DMS 273 (cell line): ENCODE measurements around the gene PLA2G12B.
"Not testable (repeated sequence)": the region's sequence is repeated elsewhere in the genome, so short reads cannot be mapped to it uniquely, and the experiment has no call there.

Experiments used
- DNase-seq: peaks from one replicate; lab custom pipeline; 2025; ENCODE audit not compliant: unreplicated experiment; lab: John Stamatoyannopoulos, UW

Gene PLA2G12B

GRCh38 chr10:72943498-72944234 lies 10.9 kb downstream of the PLA2G12B start:
- DNase-seq, result no peak

DNA sequence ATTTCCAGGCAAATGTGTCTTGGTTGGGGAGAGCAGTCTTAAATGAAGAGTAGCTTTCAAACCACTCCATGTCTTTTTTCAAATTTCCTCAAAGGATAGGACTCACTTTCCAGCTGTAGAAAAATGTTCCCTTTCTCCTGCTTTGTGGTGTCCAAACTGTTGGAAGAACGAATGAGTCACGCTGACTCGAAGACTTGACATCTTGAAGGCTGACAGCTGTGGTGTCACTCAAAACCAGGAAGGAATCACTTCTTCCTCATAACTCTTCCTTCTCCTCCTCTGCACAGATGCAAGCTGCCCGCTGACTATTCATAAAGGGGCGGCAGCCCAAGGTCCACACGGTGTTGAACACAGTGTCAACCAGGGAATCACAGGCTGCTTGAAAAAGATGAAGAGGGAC lies 19.2 kb downstream of the PLA2G12B start:
- DNase-seq, result no peak

DNA sequence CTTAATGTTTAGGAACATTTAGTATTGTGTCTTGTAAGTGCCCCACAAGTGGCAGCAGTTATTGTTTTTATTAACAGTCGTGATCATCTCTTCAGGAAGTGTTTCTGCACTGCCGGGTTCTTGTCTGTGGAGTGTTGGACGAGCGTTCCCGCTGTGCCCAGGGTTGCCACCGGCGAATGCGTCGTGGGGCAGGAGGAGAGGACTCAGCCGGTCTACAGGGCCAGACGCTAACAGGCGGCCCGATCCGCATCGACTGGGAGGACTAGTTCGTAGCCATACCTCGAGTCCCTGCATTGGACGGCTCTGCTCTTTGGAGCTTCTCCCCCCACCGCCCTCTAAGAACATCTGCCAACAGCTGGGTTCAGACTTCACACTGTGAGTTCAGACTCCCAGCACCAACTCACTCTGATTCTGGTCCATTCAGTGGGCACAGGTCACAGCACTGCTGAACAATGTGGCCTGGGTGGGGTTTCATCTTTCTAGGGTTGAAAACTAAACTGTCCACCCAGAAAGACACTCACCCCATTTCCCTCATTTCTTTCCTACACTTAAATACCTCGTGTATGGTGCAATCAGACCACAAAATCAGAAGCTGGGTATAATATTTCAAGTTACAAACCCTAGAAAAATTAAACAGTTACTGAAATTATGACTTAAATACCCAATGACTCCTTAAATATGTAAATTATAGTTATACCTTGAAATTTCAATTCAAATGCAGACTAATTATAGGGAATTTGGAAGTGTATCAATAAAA lies 22.2 kb downstream of the PLA2G12B start:
- no peak for DNase-seq

- no peak for DNase-seq
These were observed 24.3 kb downstream of the PLA2G12B start for GRCh38 chr10:72930276-72930675.

GRCh38 chr10:72928798-72929197 lies 25.8 kb downstream of the PLA2G12B start:
- DNase-seq, result no peak

DNA sequence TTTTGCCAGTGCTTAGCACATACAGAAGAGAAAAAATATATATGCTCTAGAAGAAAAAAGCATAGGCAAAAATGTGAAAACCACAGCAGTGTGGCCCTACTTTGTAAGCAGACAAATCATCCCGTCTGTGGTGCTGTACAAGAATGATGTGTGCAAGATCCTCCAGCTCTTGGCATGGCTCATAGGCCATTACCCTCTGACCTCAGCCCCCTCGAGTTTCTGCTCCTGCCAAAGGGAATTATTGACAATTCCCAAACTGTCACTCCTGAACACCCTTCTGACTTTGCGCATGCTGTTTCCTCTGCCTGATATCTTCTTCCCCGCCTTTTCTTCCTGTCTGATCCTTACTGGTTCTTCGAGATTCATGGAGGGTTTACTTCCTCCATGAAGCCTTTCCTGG lies 27.1 kb downstream of the PLA2G12B start:
- no peak for DNase-seq

DNA sequence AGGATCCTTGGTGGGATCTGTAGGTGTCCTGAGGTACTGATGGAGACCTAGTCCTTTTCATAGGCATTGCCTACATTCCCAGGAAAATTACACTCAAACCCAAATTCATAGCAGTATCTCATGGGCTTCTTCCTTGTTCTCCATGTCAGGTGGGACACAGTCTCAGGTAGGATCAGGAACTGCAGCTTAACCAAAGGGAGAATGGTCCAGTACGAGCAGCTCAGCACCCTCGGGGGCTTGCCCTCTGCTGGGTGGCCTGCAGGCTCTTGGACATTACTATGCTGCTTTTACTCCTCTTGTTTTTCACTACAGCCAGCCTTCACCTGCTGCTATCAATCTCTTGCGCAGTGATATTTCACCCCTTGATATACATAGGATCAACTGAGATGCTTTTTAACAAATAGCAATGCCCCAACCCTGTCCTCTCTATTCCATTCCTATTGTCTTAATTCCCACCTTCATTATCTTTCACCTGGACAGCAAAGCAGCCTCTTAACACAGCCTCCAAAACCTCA lies 28.6 kb downstream of the PLA2G12B start:
- DNase-seq, result no peak

DNA sequence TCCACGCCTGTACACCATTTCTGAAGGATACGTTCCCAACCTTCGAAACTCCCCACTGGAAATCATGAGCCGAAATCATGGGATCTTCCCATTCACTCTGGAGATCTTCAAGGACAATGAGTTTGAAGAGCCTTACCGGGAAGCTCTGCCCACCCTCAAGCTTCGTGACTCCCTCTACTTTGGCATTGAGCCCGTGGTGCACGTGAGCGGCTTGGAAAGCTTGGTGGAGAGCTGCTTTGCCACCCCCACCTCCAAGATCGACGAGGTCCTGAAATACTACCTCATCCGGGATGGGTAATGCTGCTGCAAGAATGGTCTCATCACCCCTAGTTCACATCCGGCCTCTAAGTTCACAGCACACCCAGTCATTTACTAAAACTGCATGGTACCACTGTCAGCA lies 30.3 kb downstream of the PLA2G12B start:
- DNase-seq, result no peak

- not testable (repeated sequence) for DNase-seq
These were observed 33.4 kb downstream of the PLA2G12B start for GRCh38 chr10:72921147-72921683.

DNA sequence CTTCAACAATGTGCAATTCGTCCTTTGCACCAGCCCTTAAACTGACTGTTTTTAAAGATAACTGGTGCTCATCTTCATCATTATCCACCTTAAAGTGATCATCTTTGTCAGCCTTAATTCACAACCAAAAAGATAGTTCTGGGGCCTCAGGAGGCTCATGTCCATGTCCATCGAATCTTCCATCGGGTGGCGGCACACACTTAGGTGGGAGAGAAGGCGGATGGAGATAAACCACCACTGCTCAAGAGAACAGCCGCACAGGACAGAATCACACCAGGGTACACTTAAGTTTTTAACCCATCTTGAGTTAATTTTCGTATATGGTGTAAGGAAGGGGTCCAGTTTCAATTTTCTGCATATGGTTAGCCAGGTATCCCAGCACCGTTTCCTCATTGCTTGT lies 36.3 kb downstream of the PLA2G12B start:
- DNase-seq, result no peak

- not testable (repeated sequence) for DNase-seq
These were observed 36.7 kb downstream of the PLA2G12B start for GRCh38 chr10:72917803-72918332.

- not testable (repeated sequence) for DNase-seq
These were observed 37.4 kb downstream of the PLA2G12B start for GRCh38 chr10:72917201-72917600.

DNA sequence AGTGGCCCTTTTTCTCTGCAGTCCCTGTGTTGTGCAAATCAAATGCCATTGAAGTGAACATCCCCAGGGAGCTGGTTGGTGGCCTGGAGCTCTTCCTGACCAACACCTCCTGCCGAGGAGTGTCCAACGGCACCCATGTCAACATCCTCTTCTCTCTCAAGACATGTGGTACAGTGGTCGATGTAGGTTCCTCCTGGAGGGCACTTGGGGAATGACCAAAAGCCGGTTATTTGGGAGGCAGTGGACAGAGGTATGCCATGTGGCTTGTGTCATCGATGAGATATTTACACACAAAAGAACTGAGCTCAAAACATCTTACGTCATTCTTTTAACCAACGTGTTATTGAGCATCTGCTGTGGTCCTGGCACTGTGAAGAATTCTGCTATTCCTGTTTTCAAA lies 41.3 kb downstream of the PLA2G12B start:
- DNase-seq, result no peak

DNA sequence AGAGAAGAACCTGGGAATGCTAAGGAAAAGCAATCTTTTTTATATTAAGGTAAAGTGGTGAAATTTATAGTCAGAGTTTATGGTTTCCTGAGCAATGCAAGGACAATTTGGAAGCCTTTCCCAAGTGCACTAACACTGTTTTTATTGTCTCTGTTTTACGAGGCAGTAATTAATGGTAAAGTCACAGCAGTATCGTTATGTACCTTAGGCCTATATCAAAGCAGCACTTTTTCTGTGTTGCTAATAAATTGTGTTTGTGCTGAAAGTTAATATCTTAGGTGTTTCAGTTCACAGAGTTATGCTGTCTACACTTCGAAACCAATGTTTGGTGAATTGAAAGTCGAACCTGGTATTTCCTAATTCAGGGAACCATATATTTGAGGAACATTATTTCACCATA lies 41.9 kb downstream of the PLA2G12B start:
- DNase-seq, result no peak

DNA sequence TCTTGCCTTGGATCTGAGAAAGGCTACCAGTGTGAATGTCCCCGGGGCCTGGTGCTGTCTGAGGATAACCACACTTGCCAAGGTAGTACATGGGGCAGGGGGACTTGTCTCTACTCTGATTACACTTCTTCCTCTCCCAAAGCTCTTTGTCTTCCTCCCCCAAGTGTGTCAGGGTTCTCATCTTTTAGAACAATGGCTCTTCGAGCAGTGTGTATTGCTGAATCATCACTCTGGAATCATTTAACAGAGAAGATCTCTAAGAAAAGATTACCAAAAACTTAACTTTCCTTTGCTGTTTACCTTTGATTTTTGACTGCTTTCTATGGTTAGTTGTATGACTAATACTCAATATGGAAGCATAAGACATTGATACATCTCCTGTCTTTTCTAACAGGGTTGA lies 42.8 kb downstream of the PLA2G12B start:
- DNase-seq, result no peak

DNA sequence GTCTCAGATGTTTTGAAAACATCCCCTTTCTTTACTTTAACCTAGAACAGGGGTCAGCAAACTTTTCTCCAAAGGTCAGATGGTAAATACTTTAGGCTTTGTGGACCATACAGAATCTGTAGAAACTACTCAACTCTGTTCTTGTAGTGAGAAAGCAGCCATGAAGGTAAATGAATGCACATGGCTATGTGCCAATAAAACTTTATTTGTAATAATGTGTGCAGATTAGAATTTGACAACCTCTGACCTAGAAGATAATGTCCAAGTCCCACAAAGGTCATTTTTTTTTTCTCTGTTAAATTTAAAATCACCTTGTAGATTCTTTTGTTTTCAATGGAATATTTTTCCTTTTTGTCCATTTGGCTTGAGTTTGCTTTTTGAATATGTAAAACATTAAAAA lies 43.9 kb downstream of the PLA2G12B start:
- no peak for DNase-seq

GRCh38 chr10:72906446-72906845 lies 48.2 kb downstream of the PLA2G12B start:
- DNase-seq, result no peak

GRCh38 chr10:72904806-72905205 lies 49.8 kb downstream of the PLA2G12B start:
- no peak for DNase-seq

DNA sequence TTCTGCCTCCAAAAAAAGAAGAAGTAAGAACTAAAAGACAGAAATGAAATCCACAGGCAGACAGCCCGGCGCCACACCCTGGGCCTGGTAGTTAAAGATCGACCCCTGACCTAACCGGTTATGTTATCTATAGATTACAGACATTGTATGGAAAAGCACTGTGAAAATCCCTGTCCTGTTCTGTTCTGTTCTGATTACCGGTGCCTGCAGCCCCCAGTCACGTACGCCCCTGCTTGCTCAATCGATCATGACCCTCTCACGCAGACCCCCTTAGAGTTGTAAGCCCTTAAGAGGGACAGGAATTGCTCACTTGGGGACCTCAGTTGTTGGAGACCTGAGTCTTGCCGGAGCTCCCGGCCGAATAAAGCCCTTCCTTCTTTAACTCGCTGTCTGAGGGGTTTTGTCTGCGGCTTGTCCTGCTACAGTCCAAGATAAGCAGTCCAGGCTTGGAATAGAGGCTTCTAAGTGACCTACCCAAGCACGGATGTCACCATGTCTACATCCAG lies 50.6 kb downstream of the PLA2G12B start:
- not testable (repeated sequence) for DNase-seq

- DNase-seq, result no peak
These were observed 55.1 kb downstream of the PLA2G12B start for GRCh38 chr10:72899545-72899944.

DNA sequence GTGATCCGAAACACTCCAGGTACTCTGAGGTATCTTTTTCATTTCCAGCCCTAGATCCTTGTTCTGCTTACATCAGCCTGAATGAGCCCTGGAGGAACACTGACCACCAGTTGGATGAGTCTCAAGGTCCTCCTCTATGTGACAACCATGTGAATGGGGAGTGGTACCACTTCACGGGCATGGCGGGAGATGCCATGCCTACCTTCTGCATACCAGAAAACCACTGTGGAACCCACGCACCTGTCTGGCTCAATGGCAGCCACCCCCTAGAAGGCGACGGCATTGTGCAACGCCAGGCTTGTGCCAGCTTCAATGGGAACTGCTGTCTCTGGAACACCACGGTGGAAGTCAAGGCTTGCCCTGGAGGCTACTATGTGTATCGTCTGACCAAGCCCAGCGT lies 56.0 kb downstream of the PLA2G12B start:
- no peak for DNase-seq
